ENCODE measurements around the gene TREH. TPM values are rescaled to one million over a fixed set of nuclear protein-coding genes. Genes with fewer than 3 reads are reported as not detected.
A peak's percentile ranks its signal among the peaks of the same experiment; 100 is the strongest.

TREH gene
- total RNA-seq, 1 donor from 2014 or later: not detected

- Mint-ChIP-seq H3K27ac (ENCODE audit: unreplicated experiment) (peak overlapping the region; percentile 90), H3K4me3 (ENCODE audit: unreplicated experiment) (peak overlapping the region; percentile 91), H3K4me1 (ENCODE audit: low read depth, unreplicated experiment) (peaks cover 54% of the 10 kb centered on the region), H3K27me3 (ENCODE audit: low read depth, unreplicated experiment) (no peaks in the 10 kb centered on the region), H3K36me3 (ENCODE audit: low read depth, unreplicated experiment) (peaks cover 3% of the 10 kb centered on the region), H3K9me3 (ENCODE audit: unreplicated experiment) (no peaks in the 10 kb centered on the region)
- no peak for FAIRE-seq
- Histone ChIP-seq H3K4me3 (ENCODE audit: insufficient read depth, low read depth, low read length) (peak overlapping the region; percentile 77), H3K4me2 (ENCODE audit: low read length) (peak overlapping the region; percentile 94), H3K36me3 (ENCODE audit: insufficient read depth, low read length) (peaks cover 2% of the 10 kb centered on the region), H3K9me3 (ENCODE audit: insufficient read depth, low read depth, low read length) (no peaks in the 10 kb centered on the region), H2AFZ (ENCODE audit: low read depth, low read length) (peak overlapping the region; percentile 29), H4K20me1 (ENCODE audit: insufficient read depth, low read length) (peaks cover 16% of the 10 kb centered on the region), H3K79me2 (ENCODE audit: insufficient read depth, low read length) (peaks cover 59% of the 10 kb centered on the region), H3K27ac (ENCODE audit: low read depth, low read length) (peak overlapping the region; percentile 93), H3K27me3 (ENCODE audit: insufficient read depth, low read length) (no peaks in the 10 kb centered on the region), H3K4me1 (ENCODE audit: insufficient read depth, low read length) (peaks cover 63% of the 10 kb centered on the region), H3K9ac (ENCODE audit: low read length) (peak overlapping the region; percentile 97)
- peak; percentile 21 for DNase-seq (ENCODE audit: low read depth)
- TF ChIP-seq EZH2 (IDR thresholded peaks at IDR 0.05; ENCODE audit: insufficient read depth, low read length) (no peak), CTCF (IDR thresholded peaks at IDR 0.05; ENCODE audit: insufficient read depth, low read depth, low read length) (no peak)
Measured at GRCh38 chr11:118609380-118610224, 69.8 kb downstream of the TREH start.

GRCh38 chr11:118608360-118609227, 70.9 kb downstream of the TREH start:
- Histone ChIP-seq H3K4me1 (ENCODE audit: insufficient read depth, low read length) (peaks cover 65% of the 10 kb centered on the region), H3K4me3 (ENCODE audit: insufficient read depth, low read depth, low read length) (peak overlapping the region; percentile 77), H3K27me3 (ENCODE audit: insufficient read depth, low read length) (no peaks in the 10 kb centered on the region), H3K36me3 (ENCODE audit: insufficient read depth, low read length) (no peaks in the 10 kb centered on the region), H3K79me2 (ENCODE audit: insufficient read depth, low read length) (peaks cover 49% of the 10 kb centered on the region), H3K27ac (ENCODE audit: low read depth, low read length) (peak overlapping the region; percentile 93), H3K9ac (ENCODE audit: low read length) (peak overlapping the region; percentile 97), H4K20me1 (ENCODE audit: insufficient read depth, low read length) (peaks cover 16% of the 10 kb centered on the region), H3K4me2 (ENCODE audit: low read length) (peak overlapping the region; percentile 94), H3K9me3 (ENCODE audit: insufficient read depth, low read depth, low read length) (no peaks in the 10 kb centered on the region), H2AFZ (ENCODE audit: low read depth, low read length) (peak overlapping the region; percentile 51)
- peak; percentile 72 for DNase-seq (ENCODE audit: low read depth)
- FAIRE-seq: no peak
- no peaks in the 10 kb centered on the region for H3K27me3 Mint-ChIP-seq (ENCODE audit: low read depth, unreplicated experiment)
- TF ChIP-seq CTCF (IDR thresholded peaks at IDR 0.05; ENCODE audit: insufficient read depth, low read depth, low read length) (no peak), EZH2 (IDR thresholded peaks at IDR 0.05; ENCODE audit: insufficient read depth, low read length) (no peak)
- H3K9me3 Mint-ChIP-seq (ENCODE audit: unreplicated experiment): no peaks in the 10 kb centered on the region
- peaks cover 55% of the 10 kb centered on the region for H3K4me1 Mint-ChIP-seq (ENCODE audit: low read depth, unreplicated experiment)
- H3K27ac Mint-ChIP-seq (ENCODE audit: unreplicated experiment): peak overlapping the region; percentile 90
- H3K36me3 Mint-ChIP-seq (ENCODE audit: low read depth, unreplicated experiment): peaks cover 3% of the 10 kb centered on the region
- H3K4me3 Mint-ChIP-seq (ENCODE audit: unreplicated experiment): peak overlapping the region; percentile 91
